Stimulated activated CD4-positive, alpha-beta T cell treated with anti-CD3 and anti-CD28 coated beads, Interleukin-4, amount 100 ng/mL, for 48 hours (primary cell): ENCODE data around the gene DNAI2.

ENCODE experiments used
- DNase-seq, 2 donors: peaks; one replicate each; pipeline ENCODE4 v3.0.0-alpha.2; 2020; ENCODE audit warnings: low read depth in 2 of 2

Gene DNAI2

GRCh38 chr17:74304184-74304583 lies 30.1 kb downstream of the DNAI2 start:
- no peak for DNase-seq

- no peak for DNase-seq
Observed at GRCh38 chr17:74305865-74306654, 32.0 kb downstream of the DNAI2 start.

- no peak for DNase-seq
Observed at GRCh38 chr17:74307984-74308773, 34.1 kb downstream of the DNAI2 start.

GRCh38 chr17:74309902-74310301 lies 35.9 kb downstream of the DNAI2 start:
- no peak for DNase-seq

- DNase-seq: no peak
Observed at GRCh38 chr17:74314877-74315276, 40.8 kb downstream of the DNAI2 start.

- DNase-seq: no peak
Observed at GRCh38 chr17:74316220-74316619, 42.2 kb downstream of the DNAI2 start.

GRCh38 chr17:74317071-74317470 lies 43.0 kb downstream of the DNAI2 start:
- no peak for DNase-seq

- no peak for DNase-seq
Observed at GRCh38 chr17:74318391-74318790, 44.4 kb downstream of the DNAI2 start.

GRCh38 chr17:74324521-74324920 lies 50.5 kb downstream of the DNAI2 start:
- no peak for DNase-seq

GRCh38 chr17:74325376-74325742 lies 51.3 kb downstream of the DNAI2 start:
- no peak for DNase-seq

- DNase-seq: peak; percentile 38 to 42
Observed at GRCh38 chr17:74325743-74326379, 51.8 kb downstream of the DNAI2 start, which contains the start of gene KIF19. Gene KIF19 (plus strand): TSS chr17:74326226. CDS start chr17:74326350, 124 bp downstream.

- DNase-seq: no peak
Observed at GRCh38 chr17:74326506-74326905, 52.5 kb downstream of the DNAI2 start.

- no peak for DNase-seq
Observed at GRCh38 chr17:74328487-74328886, 54.5 kb downstream of the DNAI2 start.

- no peak for DNase-seq
Observed at GRCh38 chr17:74329378-74329777, 55.3 kb downstream of the DNAI2 start.

GRCh38 chr17:74330446-74330845 lies 56.4 kb downstream of the DNAI2 start:
- DNase-seq: no peak

- DNase-seq: no peak
Observed at GRCh38 chr17:74332017-74332650, 58.1 kb downstream of the DNAI2 start.

- no peak for DNase-seq
Observed at GRCh38 chr17:74332763-74333283, 58.8 kb downstream of the DNAI2 start.

GRCh38 chr17:74334393-74335039 lies 60.5 kb downstream of the DNAI2 start:
- DNase-seq: no peak

- DNase-seq: no peak
Observed at GRCh38 chr17:74335529-74336062, 61.6 kb downstream of the DNAI2 start.

- no peak for DNase-seq
Observed at GRCh38 chr17:74336307-74336706, 62.3 kb downstream of the DNAI2 start.
